Measurements from ENCODE around the gene GTF2A1. TPM values are rescaled to one million over a fixed set of nuclear protein-coding genes. Genes with fewer than 3 reads are reported as not detected.

GTF2A1 gene
- total and polyA plus RNA-seq, 2 experiments from 2014 or later, result 3.9 to 27.8 TPM

- H2AFZ ChIP-seq, result no peak overlapping the region
- H3K9ac ChIP-seq, result no peak overlapping the region
- no peaks in the 10 kb centered on the region for H3K9me3 ChIP-seq (ENCODE audit: low read depth)
- no peak overlapping the region for H3K4me3 ChIP-seq
- in situ Hi-C loops (cut with MboI), result no loop called here
- no peak for TF ChIP-seq EZH2phosphoT487 (IDR thresholded peaks at IDR 0.05; ENCODE audit: insufficient read depth, low read depth)
- no peak for TF ChIP-seq EZH2 (IDR thresholded peaks at IDR 0.05; ENCODE audit: insufficient read depth, poor library complexity, severe bottlenecking)
- H3K36me3 ChIP-seq (ENCODE audit: low read depth), result no peaks in the 10 kb centered on the region
- H3K27me3 ChIP-seq (replicated peaks; ENCODE audit: insufficient read depth), result 0 out of 2 replicates have a peak, but pooled peaks cover 4% of the 10 kb centered on the region
- no peak overlapping the region for H3K4me2 ChIP-seq (ENCODE audit: unreplicated experiment)
- H3K79me2 ChIP-seq (ENCODE audit: insufficient read depth), result no peaks in the 10 kb centered on the region
- no peak overlapping the region for H3K27ac ChIP-seq
- H3K9me2 ChIP-seq (ENCODE audit: insufficient read depth), result no peaks in the 10 kb centered on the region
- H3F3A ChIP-seq (ENCODE audit: insufficient read depth), result no peaks in the 10 kb centered on the region; the same call in 1 of the 2 replicates
- 84 to 89% methylated on average over 14 to 16 of the region's 20 CpGs for WGBS, 2 experiments (ENCODE audit: low coverage in 1 of 2, low lambda C conversion rate in 2 of 2, missing lambda C conversion rate in 2 of 2)
- DNase-seq, result no peak
- H3K4me1 ChIP-seq (ENCODE audit: insufficient read depth), result no peaks in the 10 kb centered on the region
- H4K20me1 ChIP-seq (ENCODE audit: insufficient read depth), result no peaks in the 10 kb centered on the region
Observed at GRCh38 chr14:81236138-81236537, 15.4 kb upstream of the GTF2A1 start.

- no peak overlapping the region for H3K27ac ChIP-seq
- in situ Hi-C loops (cut with MboI), result no loop called here
- 51 to 55% methylated on average over 2 of the region's 2 CpGs for WGBS, 2 experiments (ENCODE audit: low coverage in 1 of 2, low lambda C conversion rate in 2 of 2, missing lambda C conversion rate in 2 of 2)
- H3K79me2 ChIP-seq (ENCODE audit: insufficient read depth), result no peaks in the 10 kb centered on the region
- no peak overlapping the region for H3K9ac ChIP-seq
- no peak overlapping the region for H2AFZ ChIP-seq
- H3K4me3 ChIP-seq, result no peak overlapping the region
- H3K4me2 ChIP-seq (ENCODE audit: unreplicated experiment), result no peak overlapping the region
- 0 out of 2 replicates have a peak, but pooled peaks cover 4% of the 10 kb centered on the region for H3K27me3 ChIP-seq (replicated peaks; ENCODE audit: insufficient read depth)
- H4K20me1 ChIP-seq (ENCODE audit: insufficient read depth), result no peaks in the 10 kb centered on the region
- H3K9me3 ChIP-seq (ENCODE audit: low read depth), result no peaks in the 10 kb centered on the region
- no peaks in the 10 kb centered on the region for H3K4me1 ChIP-seq (ENCODE audit: insufficient read depth)
- no peak for DNase-seq
- TF ChIP-seq EZH2phosphoT487 (IDR thresholded peaks at IDR 0.05; ENCODE audit: insufficient read depth, low read depth) (no peak), EZH2 (IDR thresholded peaks at IDR 0.05; ENCODE audit: insufficient read depth, poor library complexity, severe bottlenecking) (no peak)
- no peaks in the 10 kb centered on the region for H3K36me3 ChIP-seq (ENCODE audit: low read depth)
- no peaks in the 10 kb centered on the region for H3K9me2 ChIP-seq (ENCODE audit: insufficient read depth)
- no peaks in the 10 kb centered on the region; the same call in 1 of the 2 replicates for H3F3A ChIP-seq (ENCODE audit: insufficient read depth)
Observed at GRCh38 chr14:81235096-81235495, 14.3 kb upstream of the GTF2A1 start.

DNA sequence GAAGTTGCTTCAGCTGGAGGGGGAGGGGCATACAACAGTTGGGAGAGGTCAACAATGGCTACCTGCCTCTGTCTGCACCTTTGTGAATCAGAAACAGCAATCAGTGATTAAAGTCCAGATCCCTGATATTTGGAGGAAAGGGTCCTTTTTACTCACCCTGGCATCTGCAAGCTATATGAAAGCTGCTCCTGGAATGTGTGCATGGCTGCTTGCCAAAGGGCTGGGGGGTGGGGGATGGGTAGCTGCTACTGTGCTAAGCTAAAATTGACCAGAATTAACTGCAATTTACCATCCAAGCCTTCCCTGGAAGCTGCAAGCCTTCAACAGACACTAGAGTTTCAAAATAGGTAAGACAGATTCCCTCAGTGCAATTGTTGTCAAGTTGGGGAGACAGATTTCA lies 13.5 kb upstream of the GTF2A1 start:
- H2AFZ ChIP-seq, result no peak overlapping the region
- 0 out of 2 replicates have a peak, but pooled peaks cover 4% of the 10 kb centered on the region for H3K27me3 ChIP-seq (replicated peaks; ENCODE audit: insufficient read depth)
- in situ Hi-C loops (cut with MboI), result no loop called here
- no peak overlapping the region for H3K27ac ChIP-seq
- no peaks in the 10 kb centered on the region; the same call in 1 of the 2 replicates for H3F3A ChIP-seq (ENCODE audit: insufficient read depth)
- no peaks in the 10 kb centered on the region for H3K36me3 ChIP-seq (ENCODE audit: low read depth)
- TF ChIP-seq EZH2phosphoT487 (IDR thresholded peaks at IDR 0.05; ENCODE audit: insufficient read depth, low read depth), result no peak
- no peak for TF ChIP-seq EZH2 (IDR thresholded peaks at IDR 0.05; ENCODE audit: insufficient read depth, poor library complexity, severe bottlenecking)
- no peaks in the 10 kb centered on the region for H3K4me1 ChIP-seq (ENCODE audit: insufficient read depth)
- H3K4me2 ChIP-seq (ENCODE audit: unreplicated experiment), result no peak overlapping the region
- H4K20me1 ChIP-seq (ENCODE audit: insufficient read depth), result no peaks in the 10 kb centered on the region
- H3K79me2 ChIP-seq (ENCODE audit: insufficient read depth), result no peaks in the 10 kb centered on the region
- no peak overlapping the region for H3K4me3 ChIP-seq
- DNase-seq, result no peak
- H3K9ac ChIP-seq, result no peak overlapping the region
- H3K9me2 ChIP-seq (ENCODE audit: insufficient read depth), result no peaks in the 10 kb centered on the region
- no peaks in the 10 kb centered on the region for H3K9me3 ChIP-seq (ENCODE audit: low read depth)

GRCh38 chr14:81233615-81234014 lies 12.9 kb upstream of the GTF2A1 start:
- TF ChIP-seq EZH2phosphoT487 (IDR thresholded peaks at IDR 0.05; ENCODE audit: insufficient read depth, low read depth), result no peak
- TF ChIP-seq EZH2 (IDR thresholded peaks at IDR 0.05; ENCODE audit: insufficient read depth, poor library complexity, severe bottlenecking), result no peak
- Histone ChIP-seq H3K4me1 (ENCODE audit: insufficient read depth) (no peaks in the 10 kb centered on the region), H3K9me3 (ENCODE audit: low read depth) (no peaks in the 10 kb centered on the region), H2AFZ (no peak overlapping the region), H3K79me2 (ENCODE audit: insufficient read depth) (no peaks in the 10 kb centered on the region), H3K27me3 (replicated peaks; ENCODE audit: insufficient read depth) (0 out of 2 replicates have a peak, but pooled peaks cover 4% of the 10 kb centered on the region), H4K20me1 (ENCODE audit: insufficient read depth) (no peaks in the 10 kb centered on the region), H3F3A (ENCODE audit: insufficient read depth) (no peaks in the 10 kb centered on the region; the same call in 1 of the 2 replicates), H3K9ac (no peak overlapping the region), H3K4me3 (no peak overlapping the region), H3K36me3 (ENCODE audit: low read depth) (no peaks in the 10 kb centered on the region), H3K9me2 (ENCODE audit: insufficient read depth) (no peaks in the 10 kb centered on the region), H3K4me2 (ENCODE audit: unreplicated experiment) (no peak overlapping the region), H3K27ac (no peak overlapping the region)
- 81 to 84% methylated on average over 1 of the region's 1 CpG for WGBS, 2 experiments (ENCODE audit: low coverage in 1 of 2, low lambda C conversion rate in 2 of 2, missing lambda C conversion rate in 2 of 2)
- in situ Hi-C loops (cut with MboI), result no loop called here
- no peak for DNase-seq

GRCh38 chr14:81231540-81231939 lies 10.8 kb upstream of the GTF2A1 start:
- no peaks in the 10 kb centered on the region for H4K20me1 ChIP-seq (ENCODE audit: insufficient read depth)
- DNase-seq, result no peak
- H3K27me3 ChIP-seq (replicated peaks; ENCODE audit: insufficient read depth), result no peaks in the 10 kb centered on the region
- no peak overlapping the region for H3K9ac ChIP-seq
- no peaks in the 10 kb centered on the region for H3K4me1 ChIP-seq (ENCODE audit: insufficient read depth)
- H3K79me2 ChIP-seq (ENCODE audit: insufficient read depth), result no peaks in the 10 kb centered on the region
- H3K4me3 ChIP-seq, result no peak overlapping the region
- no peaks in the 10 kb centered on the region; the same call in 1 of the 2 replicates for H3F3A ChIP-seq (ENCODE audit: insufficient read depth)
- no peak overlapping the region for H3K27ac ChIP-seq
- TF ChIP-seq EZH2phosphoT487 (IDR thresholded peaks at IDR 0.05; ENCODE audit: insufficient read depth, low read depth), result no peak
- TF ChIP-seq EZH2 (IDR thresholded peaks at IDR 0.05; ENCODE audit: insufficient read depth, poor library complexity, severe bottlenecking), result no peak
- no peaks in the 10 kb centered on the region for H3K9me2 ChIP-seq (ENCODE audit: insufficient read depth)
- no peaks in the 10 kb centered on the region for H3K36me3 ChIP-seq (ENCODE audit: low read depth)
- H3K4me2 ChIP-seq (ENCODE audit: unreplicated experiment), result no peak overlapping the region
- H2AFZ ChIP-seq, result no peak overlapping the region
- in situ Hi-C loops (cut with MboI), result no loop called here
- WGBS, 2 experiments (ENCODE audit: low coverage in 1 of 2, low lambda C conversion rate in 2 of 2, missing lambda C conversion rate in 2 of 2), result 83 to 91% methylated on average over 1 of the region's 1 CpG
- H3K9me3 ChIP-seq (ENCODE audit: low read depth), result no peaks in the 10 kb centered on the region
